NK-92 (cell line): ENCODE data around the gene BUD13.
"Not testable (repeated sequence)": the region's sequence is repeated elsewhere in the genome, so short reads cannot be mapped to it uniquely, and the experiment has no call there.

Experiments
- DNase-seq: peaks from one replicate; lab custom pipeline; 2025; ENCODE audit not compliant: unreplicated experiment; lab: John Stamatoyannopoulos, UW

The BUD13 gene

GRCh38 chr11:116762132-116762531 is 10.7 kb downstream of the BUD13 start:
- no peak for DNase-seq

- not testable (repeated sequence) for DNase-seq
Observed at GRCh38 chr11:116756044-116756443, 16.7 kb downstream of the BUD13 start.

GRCh38 chr11:116750070-116750718 is 22.6 kb downstream of the BUD13 start:
- DNase-seq = no peak

- no peak for DNase-seq
Observed at GRCh38 chr11:116742104-116742503, 30.7 kb downstream of the BUD13 start.

- no peak for DNase-seq
Observed at GRCh38 chr11:116740741-116741140, 32.0 kb downstream of the BUD13 start.

- DNase-seq = no peak
Observed at GRCh38 chr11:116738975-116739374, 33.8 kb downstream of the BUD13 start.

GRCh38 chr11:116736763-116737162 is 36.0 kb downstream of the BUD13 start:
- no peak for DNase-seq

- DNase-seq = no peak
Observed at GRCh38 chr11:116733969-116734508, 38.7 kb downstream of the BUD13 start.

GRCh38 chr11:116733043-116733755 is 39.6 kb downstream of the BUD13 start:
- DNase-seq = no peak

- DNase-seq = no peak
Observed at GRCh38 chr11:116732271-116733042, 40.3 kb downstream of the BUD13 start.

- DNase-seq = no peak
Observed at GRCh38 chr11:116731821-116732220, 41.0 kb downstream of the BUD13 start.

GRCh38 chr11:116731097-116731761 is 41.6 kb downstream of the BUD13 start:
- no peak for DNase-seq

GRCh38 chr11:116730601-116731000 is 42.2 kb downstream of the BUD13 start:
- no peak for DNase-seq

GRCh38 chr11:116730241-116730561 is 42.6 kb downstream of the BUD13 start:
- no peak for DNase-seq

- DNase-seq = no peak
Observed at GRCh38 chr11:116729501-116730240, 43.1 kb downstream of the BUD13 start.

GRCh38 chr11:116727990-116728389 is 44.8 kb downstream of the BUD13 start:
- no peak for DNase-seq

- no peak for DNase-seq
Observed at GRCh38 chr11:116725434-116726221, 47.2 kb downstream of the BUD13 start.

- DNase-seq = no peak
Observed at GRCh38 chr11:116724813-116725212, 48.0 kb downstream of the BUD13 start.

GRCh38 chr11:116723511-116723910 is 49.3 kb downstream of the BUD13 start:
- DNase-seq = no peak

- DNase-seq = no peak
Observed at GRCh38 chr11:116721988-116722387, 50.8 kb downstream of the BUD13 start.
